Urothelium cell line (cell line): Measurements from ENCODE around the gene RECK.
"Not testable (repeated sequence)": the region's sequence is repeated elsewhere in the genome, so short reads cannot be mapped to it uniquely, and the experiment has no call there.

ENCODE experiments used
- DNase-seq: peaks from one replicate; pipeline ENCODE4 v3.0.0; 2011; ENCODE audit warnings: low spot score, mixed read lengths
- FAIRE-seq: peaks from 2 replicates; lab custom pipeline; 2011; peaks lifted over from hg19 to GRCh38; lab: Jason Lieb, UNC

The RECK gene

DNA sequence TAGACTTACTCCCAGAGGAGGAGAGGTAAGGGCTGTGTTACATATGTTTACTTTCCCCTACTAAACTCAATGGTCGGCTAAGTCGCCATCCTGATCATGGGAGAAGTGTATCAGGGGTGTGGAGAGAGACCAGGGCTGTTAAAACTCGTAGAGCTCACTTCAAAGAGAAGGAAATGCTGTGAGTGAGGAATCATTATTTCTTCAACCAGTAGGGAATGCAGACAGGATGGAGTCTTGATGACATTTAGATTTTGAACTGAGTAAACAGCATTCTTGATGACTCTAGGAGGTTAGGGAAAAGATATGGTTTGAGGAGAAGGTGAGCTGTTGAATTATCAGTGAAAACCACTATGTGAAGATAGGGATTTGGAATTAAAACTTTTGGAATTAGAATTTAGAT, 17.3 kb downstream of the RECK start:
- FAIRE-seq, result peak; percentile 20

DNA sequence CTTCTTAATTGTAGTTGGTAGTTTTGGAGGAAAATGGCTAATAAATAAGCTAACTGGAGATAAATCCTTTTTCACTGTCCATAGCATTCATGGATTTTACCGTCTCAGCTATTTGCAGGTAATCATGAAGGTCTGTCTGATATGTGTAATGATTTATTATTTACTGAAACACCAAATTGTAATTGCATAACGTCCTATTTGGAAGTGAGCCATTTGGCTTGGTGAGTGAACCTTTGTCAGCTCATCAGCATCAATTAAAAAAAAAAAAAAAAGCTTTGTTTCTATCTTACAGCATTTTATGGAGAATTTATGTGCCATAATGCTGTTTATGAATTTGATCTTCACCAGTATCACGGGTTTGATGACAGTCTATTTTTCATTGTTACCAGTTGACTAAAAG, 20.2 kb downstream of the RECK start:
- no peak for FAIRE-seq
- no peak for DNase-seq

More for the DNA sequence above, 17.3 kb downstream of the RECK start:
- DNase-seq, result no peak

DNA sequence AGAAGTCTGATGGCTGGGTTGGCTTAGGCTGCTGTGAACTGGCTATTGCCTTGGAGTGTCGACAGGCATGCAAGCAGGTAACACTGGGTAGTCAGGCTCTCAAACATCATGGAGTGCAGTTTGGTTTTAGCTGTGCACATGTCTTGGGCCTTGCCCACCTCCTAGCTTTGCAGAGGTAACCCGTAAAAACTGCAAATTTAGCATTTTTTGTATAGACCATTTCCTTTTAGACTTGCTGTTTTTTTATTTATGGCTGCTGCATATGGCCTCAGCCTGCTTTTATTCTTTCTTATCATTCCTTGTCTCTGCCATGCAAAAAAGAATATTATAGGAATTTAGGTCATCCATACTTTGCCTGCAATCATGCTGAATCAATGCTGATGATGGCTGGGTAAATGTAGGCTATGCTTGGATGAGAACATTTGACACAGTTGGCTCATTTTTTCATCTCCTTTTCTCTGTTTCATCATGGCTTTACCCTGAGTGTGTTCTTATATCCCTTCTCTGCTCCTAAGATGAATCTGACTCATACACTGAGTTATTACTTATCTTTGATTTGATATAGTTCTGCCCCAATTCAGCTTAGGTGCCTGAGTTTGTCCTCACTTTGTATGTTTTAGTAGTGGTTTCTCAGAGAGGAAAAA, 27.2 kb downstream of the RECK start:
- FAIRE-seq, result no peak
- no peak for DNase-seq

DNA sequence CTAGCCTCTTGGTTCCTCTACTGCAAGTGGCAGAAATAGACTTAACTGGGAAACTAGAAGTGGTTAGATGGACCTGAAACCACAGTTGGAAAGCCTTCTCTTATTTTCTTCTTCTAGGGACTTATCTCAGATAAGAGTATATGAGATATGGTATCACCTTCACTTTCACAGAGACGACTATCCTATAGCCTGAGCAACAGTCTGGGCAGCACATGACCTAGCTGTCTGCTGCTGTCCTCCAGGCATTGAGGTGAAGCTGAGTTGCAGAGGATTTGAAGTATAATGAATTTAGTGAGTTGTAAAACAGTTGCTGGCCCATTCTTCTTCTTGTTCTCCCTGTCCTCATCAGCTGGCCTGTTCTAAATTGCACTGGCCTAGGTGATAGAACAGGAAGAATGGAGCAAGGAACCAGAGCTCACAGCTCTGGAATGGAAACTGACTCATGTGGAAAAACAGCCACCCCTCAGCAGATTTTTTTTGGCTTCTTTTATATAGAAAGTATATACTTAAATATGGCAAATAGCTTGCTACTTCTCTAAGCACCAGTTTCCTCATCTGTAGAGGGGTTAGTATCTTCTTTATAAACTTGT, 27.8 kb downstream of the RECK start:
- FAIRE-seq (no peak), DNase-seq (no peak)

DNA sequence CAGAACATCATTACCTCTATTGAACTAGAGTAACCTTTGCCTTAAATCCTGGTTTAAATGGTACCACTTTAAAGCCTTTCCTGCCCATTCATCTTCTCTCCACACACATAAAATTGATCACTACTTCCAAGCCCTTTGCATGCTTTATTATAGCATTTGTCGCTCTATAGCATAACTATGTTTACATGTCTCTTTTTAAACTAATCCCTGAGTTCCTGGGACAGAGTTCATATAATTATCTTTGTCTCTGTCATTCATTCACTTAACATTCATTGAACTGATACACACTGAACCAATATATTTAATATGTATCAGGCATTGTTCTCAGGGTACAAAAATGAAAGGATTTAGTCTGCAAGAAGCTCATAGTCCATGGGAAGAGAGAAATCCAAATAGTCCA, 37.3 kb downstream of the RECK start:
- DNase-seq (no peak), FAIRE-seq (no peak)

DNA sequence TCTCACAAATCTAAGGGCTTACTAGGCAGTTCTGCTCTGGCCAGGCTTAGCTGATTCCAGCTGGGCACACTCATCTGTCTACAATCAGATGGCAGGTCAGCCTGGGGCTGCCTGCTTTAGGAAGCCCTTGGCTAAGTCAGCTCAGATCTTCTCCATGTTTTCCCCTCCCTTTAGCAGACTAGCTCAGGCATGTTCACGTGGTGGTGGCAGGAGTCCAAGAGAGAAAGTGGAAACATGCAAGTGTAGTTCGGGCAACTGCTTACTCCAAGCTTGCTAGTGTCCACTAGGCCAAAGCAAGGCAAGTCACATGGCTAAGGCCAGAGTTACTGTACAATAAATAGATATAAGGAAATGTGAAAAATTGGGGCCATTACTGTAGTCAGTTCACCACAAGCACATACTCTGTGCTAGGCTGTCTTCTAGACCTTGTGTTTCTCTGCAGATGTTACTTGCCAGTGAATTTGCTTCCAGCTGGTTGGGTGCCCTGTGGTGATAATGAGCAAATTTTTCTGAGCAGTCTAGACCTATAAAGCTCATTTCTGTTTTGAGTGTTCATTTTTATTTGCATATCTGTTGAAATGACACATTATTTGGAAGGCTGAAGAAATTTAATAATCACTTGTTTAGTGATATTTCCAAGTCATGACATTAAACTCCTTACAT, 38.3 kb downstream of the RECK start:
- FAIRE-seq, result peak; percentile 48
- peak; percentile 36 for DNase-seq

DNA sequence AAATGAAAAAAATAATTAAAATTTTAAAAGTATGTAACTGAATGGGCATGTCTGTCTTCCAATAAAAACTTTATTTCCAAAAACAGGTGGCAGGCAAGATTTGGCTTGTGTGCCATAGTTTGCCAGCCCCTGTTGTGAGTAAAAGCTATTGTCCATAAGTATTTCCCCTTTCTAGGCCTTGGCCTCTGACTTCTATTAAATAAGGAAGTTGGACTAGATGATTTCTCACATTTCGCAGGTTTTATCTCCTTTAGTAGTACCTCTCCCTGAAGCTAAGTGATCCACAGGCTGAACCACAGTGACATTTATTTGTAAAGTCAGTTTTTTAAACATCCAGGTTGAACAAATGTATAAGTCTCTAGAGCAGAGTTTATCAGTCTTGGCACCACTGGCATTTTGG, 41.3 kb downstream of the RECK start:
- no peak for FAIRE-seq
- no peak for DNase-seq

DNA sequence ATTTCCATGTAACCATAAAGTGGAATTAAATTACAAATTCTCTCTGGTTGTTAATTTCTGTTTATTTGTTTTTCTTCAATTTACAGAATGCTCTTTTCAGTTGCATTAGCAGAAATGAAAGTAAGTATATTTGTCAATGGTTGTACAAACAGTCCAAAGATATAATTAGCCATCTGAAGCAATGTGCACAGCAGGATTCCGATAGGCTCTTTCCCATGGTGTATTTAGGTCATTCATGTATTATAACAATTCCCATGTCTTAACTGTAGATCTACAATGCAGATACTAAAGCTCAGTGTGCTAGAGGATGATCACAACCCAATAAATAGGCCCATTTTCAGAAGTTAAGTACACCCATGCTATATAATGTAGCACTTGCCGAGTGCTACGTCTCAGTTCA, 43.8 kb downstream of the RECK start:
- DNase-seq, result no peak
- no peak for FAIRE-seq

DNA sequence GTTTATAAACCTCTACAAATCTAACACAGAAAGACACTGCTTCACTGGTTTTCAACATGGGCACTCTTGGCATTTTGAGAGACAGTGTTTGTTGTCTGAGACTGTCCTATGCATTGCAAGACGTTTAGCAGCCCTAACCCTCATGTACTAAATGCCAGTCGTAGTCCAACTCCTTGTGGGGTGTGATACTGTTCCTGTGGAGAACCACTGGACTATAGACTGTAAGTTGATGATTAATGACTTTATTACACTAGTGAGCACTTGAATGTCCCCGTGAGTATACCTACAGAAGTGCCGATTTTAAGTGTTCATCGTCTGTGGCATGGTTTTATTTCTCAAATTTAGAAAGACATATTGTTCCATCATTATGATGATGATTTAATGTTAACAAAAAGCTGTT, 46.2 kb downstream of the RECK start:
- FAIRE-seq (no peak), DNase-seq (no peak)

DNA sequence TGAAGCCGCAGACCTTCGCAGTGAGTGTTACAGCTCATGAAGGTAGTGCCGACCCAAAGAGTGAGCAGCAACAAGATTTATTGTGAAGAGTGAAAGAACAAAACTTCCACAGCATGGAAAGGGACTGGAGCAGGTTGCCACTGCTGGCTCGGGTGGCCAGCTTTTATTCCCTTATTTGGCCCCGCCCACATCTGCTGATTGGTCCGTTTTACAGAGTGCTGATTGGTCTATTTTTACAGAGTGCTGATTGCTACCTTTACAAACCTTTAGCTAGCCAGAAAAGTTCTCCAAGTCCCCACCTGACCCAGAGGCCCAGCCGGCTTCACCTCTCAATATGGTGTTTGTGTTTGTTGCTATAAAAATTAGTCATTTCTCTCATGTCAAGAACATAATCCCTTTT, 49.7 kb downstream of the RECK start:
- FAIRE-seq (no peak), DNase-seq (no peak)

DNA sequence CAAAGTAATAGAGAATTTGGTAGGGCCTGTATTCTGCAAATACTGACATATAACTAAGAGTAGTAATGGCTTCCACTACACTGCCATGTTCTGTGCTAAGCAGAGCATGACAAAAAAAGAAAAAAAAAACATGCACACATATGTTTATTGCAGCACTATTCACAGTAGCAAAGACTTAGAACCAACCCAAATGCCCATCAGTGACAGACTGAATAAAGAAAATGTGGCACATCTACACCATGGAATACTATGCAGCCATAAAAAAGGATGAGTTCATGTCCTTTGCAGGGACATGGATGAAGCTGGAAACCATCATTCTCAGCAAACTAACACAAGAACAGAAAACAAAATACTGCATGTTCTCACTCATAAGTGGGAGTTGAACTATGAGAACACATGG, 50.3 kb downstream of the RECK start:
- FAIRE-seq, DNase-seq: not testable (repeated sequence)

DNA sequence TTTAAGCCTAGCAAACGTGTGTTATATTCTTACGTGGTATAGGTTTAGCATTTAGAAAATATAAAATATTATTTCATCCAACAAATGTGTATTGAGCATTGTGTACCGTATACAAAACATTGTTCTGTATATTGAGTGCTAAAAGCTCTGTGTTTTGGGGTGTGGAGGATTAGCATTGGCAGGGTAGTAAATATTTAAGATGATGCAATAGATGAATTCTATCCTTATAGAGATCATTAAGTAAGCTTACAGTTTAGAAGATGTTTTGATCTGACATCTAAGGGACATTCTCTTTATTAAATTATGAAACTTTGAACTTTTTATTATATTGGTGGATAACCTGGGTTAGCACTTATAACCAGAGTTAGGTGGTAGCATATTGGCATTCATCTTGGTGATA, 51.3 kb downstream of the RECK start:
- FAIRE-seq (no peak), DNase-seq (no peak)

DNA sequence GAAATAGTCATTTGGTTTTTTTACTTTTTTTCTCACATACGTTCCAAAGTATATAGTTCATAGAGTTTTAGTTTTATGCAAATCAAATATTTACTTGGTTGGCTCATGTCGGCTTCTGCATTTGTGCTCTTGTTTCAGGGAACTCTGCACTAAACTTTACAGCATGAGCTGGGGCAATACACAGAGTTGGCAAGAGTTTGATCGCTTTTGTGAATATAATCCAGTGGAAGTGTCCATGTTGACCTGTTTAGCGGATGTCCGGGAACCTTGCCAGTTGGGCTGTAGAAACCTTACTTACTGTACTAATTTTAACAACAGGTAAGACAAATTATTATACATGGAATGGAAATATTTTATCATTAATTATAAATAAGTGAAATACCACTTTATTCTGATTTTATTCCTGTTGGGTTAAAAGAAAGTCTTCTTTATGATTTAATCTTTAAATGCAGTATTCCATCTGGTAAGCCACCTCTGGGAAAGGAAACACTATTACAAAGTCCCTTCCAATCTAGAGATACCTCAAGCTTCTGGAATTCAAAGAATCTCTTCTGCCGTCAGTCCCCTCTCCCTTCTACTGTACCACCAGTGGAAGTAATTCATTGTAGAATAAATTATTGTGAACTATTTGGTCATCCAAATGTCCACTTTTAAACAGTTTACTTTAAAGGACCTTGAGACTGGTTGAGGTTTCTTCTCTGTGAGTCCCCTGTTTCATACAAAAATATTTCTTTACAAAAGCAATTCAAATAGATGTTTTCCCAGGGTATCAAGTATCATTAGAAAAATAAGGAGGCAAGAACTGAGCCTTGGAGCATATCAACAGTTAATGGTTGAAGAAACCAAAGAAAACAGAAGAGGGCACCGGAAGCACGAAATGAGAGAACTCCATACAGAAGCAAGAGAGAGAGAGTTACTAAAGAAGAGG, 54.6 kb downstream of the RECK start:
- no peak for FAIRE-seq
- DNase-seq, result peak; percentile 51

DNA sequence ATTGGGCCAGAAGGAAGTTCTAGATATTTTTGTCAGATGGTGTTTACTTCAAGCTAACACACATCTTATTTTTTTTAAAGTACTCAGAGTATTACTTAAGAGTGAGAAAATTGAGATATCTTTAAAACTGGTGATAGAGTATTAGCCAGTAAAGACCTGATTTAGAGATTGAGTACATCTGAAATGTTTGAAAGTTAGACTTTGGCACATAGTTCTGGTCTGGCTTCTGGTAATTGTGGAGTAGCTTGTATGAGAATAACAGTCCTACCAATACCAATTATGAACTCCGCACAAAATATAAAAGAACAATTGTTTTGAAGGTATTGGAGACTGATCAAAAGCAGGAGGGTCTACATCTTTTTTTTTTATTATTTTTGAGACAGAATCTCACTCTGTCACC, 55.3 kb downstream of the RECK start:
- no peak for DNase-seq
- FAIRE-seq, result no peak

DNA sequence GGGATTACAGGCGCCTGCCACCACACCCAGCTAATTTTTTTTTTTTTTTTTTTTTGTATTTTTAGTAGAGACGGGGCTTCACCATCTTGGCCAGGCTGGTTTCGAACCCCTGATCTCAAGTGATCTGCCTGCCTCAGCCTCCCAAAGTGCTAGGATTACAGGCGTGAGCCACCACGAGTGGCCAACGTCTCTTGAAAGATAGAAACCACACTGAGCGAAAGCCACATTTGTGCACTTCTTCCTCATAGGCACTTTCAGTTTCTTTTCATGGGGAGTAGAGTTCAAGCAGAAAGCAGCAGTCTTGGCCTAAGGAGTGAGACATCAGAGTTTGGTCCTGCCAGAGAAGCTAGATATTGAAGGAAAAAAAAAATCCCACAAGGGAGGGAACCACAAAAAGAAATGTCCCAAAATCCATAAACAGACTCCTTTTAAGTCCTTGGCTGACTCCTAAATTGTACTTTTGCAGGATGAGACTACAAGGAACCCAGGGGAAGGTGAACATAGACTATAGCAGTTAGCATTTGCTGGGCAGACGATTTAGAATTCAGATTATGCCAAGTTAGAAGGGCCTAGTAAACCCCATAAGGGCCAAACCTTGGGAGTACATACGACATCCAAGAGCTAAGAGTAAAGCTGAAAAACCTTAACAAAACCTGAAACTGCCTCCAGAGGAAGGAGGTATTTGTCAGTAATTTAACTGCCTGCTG, 55.9 kb downstream of the RECK start:
- FAIRE-seq, result no peak
- no peak for DNase-seq

DNA sequence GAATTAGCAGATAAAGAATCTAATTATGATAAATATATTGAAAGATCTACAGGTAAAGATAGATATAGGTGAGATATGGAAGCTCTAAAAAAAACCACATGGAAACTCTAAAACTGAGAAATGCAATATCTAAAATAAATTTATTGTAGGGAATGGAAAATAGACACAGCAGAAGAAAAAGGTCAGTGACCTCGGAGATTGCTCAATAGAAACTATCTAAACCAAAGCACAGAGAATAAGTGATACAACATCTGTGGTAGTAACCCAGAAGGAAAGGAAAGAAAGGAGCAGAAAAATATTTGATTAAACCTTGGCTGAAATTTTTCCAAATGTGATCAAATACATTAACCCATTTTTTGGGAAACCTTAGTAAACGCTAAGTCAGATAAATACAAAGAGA, 56.7 kb downstream of the RECK start:
- FAIRE-seq (no peak), DNase-seq (no peak)

DNA sequence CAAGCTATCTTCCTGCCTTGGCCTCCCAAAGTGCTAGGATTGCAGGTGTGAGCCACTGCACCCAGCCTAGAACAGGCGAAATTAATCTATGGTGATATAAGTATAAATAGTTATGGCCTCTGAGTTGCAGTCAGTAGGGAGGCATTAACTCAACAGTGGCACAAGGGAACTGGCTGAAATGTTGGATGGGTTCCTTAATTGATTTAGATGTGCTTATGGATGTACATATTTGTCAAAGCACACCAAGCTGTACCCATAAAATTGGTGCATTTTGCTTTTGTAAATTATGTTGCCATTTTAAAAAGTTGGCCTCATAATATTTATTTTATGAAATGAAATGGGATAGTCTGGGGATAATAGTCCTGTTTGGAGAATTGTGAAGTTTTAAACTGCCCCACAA, 63.0 kb downstream of the RECK start:
- FAIRE-seq (no peak), DNase-seq (no peak)

DNA sequence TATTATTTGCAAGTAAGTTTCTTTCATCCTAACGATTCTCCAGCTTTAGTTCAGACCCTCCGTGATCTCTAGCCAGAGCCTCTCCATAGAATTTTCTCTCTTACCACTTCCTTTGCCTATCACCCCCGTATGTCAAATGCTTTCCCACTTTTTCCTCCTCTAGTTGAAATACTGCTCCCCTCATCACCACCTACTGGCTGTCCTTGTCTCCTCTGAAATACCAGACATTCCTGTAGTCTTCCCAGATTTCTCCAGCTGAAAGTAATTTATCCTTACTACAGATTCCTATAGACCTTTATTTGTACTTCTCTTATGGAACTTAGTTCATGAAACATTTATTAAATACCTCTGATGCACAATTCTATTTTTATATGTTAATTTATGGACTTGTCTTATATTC, 63.8 kb downstream of the RECK start:
- peak; percentile 49 for DNase-seq
- FAIRE-seq, result no peak

DNA sequence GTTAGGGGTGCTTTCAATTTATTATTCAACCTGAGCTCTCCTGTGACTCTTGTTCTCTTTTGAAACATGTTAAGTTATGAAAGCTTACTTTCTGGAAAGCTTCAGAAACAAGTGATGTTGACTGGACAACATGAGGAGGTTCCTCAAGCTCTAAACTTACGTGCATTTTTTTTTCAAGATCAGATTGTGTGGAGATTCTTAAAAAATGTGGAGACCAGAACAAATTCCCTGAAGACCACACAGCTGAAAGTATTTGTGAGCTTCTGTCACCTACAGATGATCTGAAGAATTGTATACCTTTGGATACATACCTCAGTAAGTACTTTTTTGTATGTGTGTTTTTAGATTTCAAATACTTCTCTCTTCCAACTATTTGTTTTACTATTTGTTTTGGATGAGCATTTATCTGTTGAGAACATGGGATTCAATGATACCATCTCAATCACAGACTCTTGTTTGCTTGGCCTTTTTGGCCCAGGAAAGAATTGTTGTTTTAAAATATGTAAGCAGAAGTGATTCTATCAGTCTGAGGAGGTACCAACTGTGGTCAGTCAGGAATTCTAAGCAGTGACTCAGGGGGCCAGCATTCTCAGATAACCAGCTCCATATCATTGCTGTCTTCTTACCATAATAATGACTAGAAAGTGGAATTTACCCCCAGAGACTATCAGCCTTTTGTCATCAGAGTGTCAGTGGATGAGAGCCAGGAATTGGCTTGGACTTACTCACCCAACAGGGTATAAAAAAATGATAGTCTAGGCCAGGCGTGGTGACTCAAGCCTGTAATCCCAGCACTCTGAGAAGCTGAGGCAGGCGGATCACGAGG, 65.4 kb downstream of the RECK start:
- peak; percentile 82 for DNase-seq
- FAIRE-seq, result no peak
